ENCODE measurements around the gene KBTBD12. TPM values are rescaled to one million over a fixed set of nuclear protein-coding genes. Genes with fewer than 3 reads are reported as not detected.

Gene KBTBD12
- total RNA-seq, 1 donor from 2014 or later, result under 0.01 TPM

GRCh38 chr3:127975153-127976029, 60.4 kb downstream of the KBTBD12 start:
- Histone ChIP-seq H3K27me3 (ENCODE audit: control insufficient read depth, insufficient read depth, low read length) (peaks cover 6% of the 10 kb centered on the region), H3K36me3 (ENCODE audit: control insufficient read depth, insufficient read depth, low read length) (no peaks in the 10 kb centered on the region), H3K4me3 (ENCODE audit: low read depth, low read length) (no peak overlapping the region)
- peak; percentile 40 for FAIRE-seq
- no peak for DNase-seq (ENCODE audit: low read depth)
- TF ChIP-seq CTCF (IDR thresholded peaks at IDR 0.05; ENCODE audit: insufficient read depth, low read length, severe bottlenecking), result no peak

GRCh38 chr3:127978636-127979035, 63.6 kb downstream of the KBTBD12 start:
- no peak for DNase-seq (ENCODE audit: low read depth)
- Histone ChIP-seq H3K4me3 (ENCODE audit: low read depth, low read length) (no peak overlapping the region), H3K36me3 (ENCODE audit: control insufficient read depth, insufficient read depth, low read length) (no peaks in the 10 kb centered on the region), H3K27me3 (ENCODE audit: control insufficient read depth, insufficient read depth, low read length) (peaks cover 6% of the 10 kb centered on the region)
- no peak for TF ChIP-seq CTCF (IDR thresholded peaks at IDR 0.05; ENCODE audit: insufficient read depth, low read length, severe bottlenecking)
- FAIRE-seq, result no peak

GRCh38 chr3:127979473-127979872, 64.4 kb downstream of the KBTBD12 start:
- DNase-seq (ENCODE audit: low read depth), result no peak
- no peak overlapping the region for H3K4me3 ChIP-seq (ENCODE audit: low read depth, low read length)
- H3K36me3 ChIP-seq (ENCODE audit: control insufficient read depth, insufficient read depth, low read length), result no peaks in the 10 kb centered on the region
- TF ChIP-seq CTCF (IDR thresholded peaks at IDR 0.05; ENCODE audit: insufficient read depth, low read length, severe bottlenecking), result no peak
- peaks cover 4% of the 10 kb centered on the region for H3K27me3 ChIP-seq (ENCODE audit: control insufficient read depth, insufficient read depth, low read length)
- no peak for FAIRE-seq

GRCh38 chr3:127981097-127981496, 66.1 kb downstream of the KBTBD12 start:
- DNase-seq (ENCODE audit: low read depth) (no peak), FAIRE-seq (no peak)
- Histone ChIP-seq H3K4me3 (ENCODE audit: low read depth, low read length) (no peak overlapping the region), H3K27me3 (ENCODE audit: control insufficient read depth, insufficient read depth, low read length) (peaks cover 1% of the 10 kb centered on the region), H3K36me3 (ENCODE audit: control insufficient read depth, insufficient read depth, low read length) (no peaks in the 10 kb centered on the region)
- no peak for TF ChIP-seq CTCF (IDR thresholded peaks at IDR 0.05; ENCODE audit: insufficient read depth, low read length, severe bottlenecking)

- peaks cover 1% of the 10 kb centered on the region for H3K27me3 ChIP-seq (ENCODE audit: control insufficient read depth, insufficient read depth, low read length)
- no peak for TF ChIP-seq CTCF (IDR thresholded peaks at IDR 0.05; ENCODE audit: insufficient read depth, low read length, severe bottlenecking)
- DNase-seq (ENCODE audit: low read depth) (no peak), FAIRE-seq (no peak)
- no peaks in the 10 kb centered on the region for H3K36me3 ChIP-seq (ENCODE audit: control insufficient read depth, insufficient read depth, low read length)
- H3K4me3 ChIP-seq (ENCODE audit: low read depth, low read length), result no peak overlapping the region
These were observed 67.1 kb downstream of the KBTBD12 start for GRCh38 chr3:127982155-127982554.

Measured in bronchial epithelial cell (primary cell).